GM19455 (cell line): ENCODE results near the gene CARM1.
"Not testable (repeated sequence)": the region's sequence is repeated elsewhere in the genome, so short reads cannot be mapped to it uniquely, and the experiment has no call there.

ENCODE experiments used
- ATAC-seq: cut with Tn5 transposase; IDR thresholded peaks from one replicate; pipeline ENCODE4 v1.9.1; 2021; ENCODE audit not compliant: unreplicated experiment

CARM1 gene

DNA sequence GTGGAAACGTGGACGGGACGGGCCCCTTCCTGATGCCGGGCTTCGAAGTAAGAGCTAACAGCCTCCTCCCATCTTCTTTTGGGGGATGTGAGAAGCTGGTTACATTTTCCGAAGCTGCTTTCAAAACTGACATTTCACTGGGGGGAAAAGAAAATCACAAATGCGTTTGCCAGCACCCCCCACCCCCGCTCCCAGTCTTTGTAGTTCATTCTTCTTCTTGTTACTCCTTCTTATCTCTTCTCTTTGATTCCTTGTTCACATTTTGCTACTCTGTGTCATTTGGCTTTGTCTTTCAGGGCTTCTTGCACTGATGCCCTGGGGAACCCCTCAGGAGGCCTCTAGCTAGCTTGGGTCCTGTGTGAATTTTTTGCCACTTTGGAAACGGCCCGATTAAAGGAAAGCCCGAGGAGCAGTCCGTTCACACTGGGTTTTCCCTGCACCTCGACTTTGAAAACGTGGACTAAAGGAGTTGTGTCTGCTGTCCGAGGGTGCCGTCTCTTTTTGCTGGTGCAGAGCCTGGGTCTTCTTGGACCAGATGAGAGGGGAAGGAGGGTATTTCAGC is 1.3 kb downstream of the CARM1 start:
- no peak for ATAC-seq

DNA sequence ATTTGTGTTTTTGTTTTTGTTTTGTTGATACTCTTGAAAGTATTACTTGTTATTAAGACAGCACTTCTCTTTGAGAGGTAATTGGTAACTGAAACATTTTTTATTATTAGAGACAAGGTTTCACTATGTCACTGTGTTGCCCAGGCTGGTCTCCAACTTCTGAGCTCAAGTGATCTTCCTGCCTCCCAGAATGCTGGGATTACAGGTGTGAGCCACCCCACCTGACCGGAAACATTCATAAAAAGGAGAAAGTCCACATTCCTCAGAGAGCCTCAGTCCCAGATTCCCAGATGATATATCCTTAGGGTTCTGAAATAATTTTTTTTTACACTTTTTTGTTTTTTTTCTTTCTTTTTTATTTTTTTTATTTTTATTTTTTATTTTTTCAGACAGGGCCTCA is 2.7 kb downstream of the CARM1 start:
- no peak for ATAC-seq

DNA sequence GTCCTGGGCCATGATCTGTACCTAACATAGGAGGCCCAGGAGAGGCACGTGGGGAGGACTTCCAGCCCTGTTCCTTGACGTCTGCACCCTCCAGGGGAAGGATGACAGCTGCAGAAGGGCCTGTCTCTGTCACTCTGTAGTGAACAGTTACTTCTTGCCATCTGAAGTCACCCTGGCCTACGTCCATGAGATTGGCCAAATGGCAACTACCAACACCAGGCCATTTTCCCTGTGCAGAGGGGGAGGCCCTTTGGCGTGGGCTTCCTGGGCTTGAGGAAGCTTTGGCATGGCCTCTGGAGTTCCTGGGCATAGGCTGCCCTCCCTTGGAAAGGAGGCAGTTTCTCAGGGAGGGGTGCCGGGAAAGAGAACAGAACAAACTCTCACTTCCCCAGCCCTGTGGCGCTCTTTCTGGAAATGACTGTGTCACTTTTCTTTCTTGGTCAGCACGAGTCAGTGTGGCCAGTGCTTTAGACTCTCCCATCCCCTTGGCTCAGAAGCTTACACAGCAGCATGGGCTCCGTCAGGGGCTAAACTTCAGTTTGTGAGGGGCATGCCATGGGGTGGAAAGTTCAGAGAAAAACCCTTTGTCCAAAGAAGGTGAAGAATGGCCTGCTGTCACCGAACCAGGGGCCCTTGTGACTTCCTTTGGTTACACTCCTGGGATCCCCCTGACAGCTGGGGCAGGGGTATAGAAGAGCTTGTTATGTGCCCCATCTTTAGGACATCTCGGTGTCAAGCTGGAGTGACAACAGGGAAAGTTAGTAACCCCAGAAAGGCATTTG is 5.3 kb downstream of the CARM1 start:
- no peak for ATAC-seq

DNA sequence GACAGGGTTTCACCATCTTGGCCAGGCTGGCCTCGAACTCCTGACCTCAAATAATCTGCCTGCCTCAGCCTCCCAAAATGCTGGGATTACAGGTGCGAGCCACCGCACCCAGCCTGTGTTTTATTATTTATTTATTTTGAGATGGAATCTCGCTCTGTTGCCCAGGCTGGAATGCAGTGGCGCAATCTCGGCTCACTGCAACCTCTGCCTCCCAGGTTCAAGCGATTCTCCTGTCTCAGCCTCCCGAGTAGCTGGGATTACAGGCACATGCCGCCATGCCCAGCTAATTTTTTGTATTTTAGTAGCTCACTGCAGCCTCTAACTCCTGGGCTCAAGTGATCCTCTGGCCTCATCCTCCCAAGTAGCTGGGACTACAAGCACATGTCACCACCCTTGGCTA is 6.3 kb downstream of the CARM1 start:
- not testable (repeated sequence) for ATAC-seq

DNA sequence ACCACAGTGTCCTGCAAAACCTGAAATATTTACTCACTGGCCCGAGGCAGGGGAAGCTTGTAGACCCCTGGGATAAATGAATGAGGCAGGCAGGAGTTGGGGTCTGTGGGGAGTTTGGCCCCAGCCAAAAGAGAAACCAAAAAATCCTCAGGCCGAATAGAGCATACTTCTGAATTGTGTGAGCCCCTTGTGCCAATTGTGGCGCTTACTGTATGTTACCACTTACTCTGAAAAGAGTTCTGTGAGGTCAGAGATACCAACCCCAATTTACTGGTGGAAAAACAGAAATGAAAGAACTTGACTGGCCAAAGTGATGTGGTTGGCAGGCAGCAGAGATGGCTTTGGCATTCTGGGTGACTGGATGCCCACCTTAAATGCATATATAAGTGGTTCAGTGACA is 6.9 kb downstream of the CARM1 start:
- ATAC-seq = no peak

DNA sequence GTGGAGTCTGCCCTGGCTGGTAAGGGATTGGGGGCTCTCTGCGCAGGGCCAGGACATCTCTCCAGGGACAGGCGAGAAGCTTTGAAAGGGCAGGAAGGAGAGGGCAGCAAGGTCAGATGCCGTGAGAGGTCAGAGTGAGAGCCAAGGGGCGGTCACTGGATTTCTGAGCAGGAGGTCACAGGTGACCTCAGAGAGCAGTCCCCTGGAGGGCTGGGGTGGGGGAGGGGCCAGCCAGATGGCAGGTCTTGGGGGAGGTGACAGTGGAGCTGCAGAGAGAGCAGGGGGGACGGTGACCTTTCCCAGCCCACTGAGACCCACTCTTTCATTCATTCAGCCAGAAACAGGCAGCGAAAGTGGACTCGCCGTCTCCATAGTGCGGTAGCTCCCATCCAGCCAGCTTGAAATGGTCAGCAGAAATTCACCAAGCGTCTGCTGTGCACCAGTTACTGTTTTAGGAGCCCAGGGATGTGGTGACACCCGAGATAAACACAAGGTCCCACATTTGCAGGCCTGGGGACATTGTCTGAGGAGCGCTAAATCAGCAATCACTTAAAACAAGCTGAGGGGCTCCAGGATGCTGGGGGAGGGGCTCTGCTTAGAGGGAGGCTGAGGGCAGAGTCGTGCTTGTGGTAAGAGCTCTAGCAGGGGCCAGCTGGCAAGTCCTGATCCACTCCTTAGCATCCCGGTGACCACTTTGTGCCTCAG is 10.2 kb downstream of the CARM1 start:
- no peak for ATAC-seq

DNA sequence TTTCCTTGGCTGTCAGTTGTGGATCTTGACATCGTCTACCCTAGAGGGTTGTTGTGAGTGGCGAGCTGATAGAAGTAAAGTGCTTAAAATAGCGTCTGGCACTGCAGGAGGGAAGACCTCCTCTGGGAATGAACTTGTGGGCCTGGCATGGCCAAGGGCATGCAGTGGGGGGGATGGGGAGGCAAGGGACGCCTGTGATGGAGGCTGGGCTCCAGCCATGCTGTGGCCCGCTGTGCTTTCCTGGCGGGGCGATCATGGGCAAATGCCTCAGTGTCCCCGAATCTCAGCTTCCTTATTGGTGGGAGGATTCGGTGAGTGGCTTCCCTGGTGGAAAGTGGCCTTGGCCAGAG is 10.7 kb downstream of the CARM1 start:
- no peak for ATAC-seq

DNA sequence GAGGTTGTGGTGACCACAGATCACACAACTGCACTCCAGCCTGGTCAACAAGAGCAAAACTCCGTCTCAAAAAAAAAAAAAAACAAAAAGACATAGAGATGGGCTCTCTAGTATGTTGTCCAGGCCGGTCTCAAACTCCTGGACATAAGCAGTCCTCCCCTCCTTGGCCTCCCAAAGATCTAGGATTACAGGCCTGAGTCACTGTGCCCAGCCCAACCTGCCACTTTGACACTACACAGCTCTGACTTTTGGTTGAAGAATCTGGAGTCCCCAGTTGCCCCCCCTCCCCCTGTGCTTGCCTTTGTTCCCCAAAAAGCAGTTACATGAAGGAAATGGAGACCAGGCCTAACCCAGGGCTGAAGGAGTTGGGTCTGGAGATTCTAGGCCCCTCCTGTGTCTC is 12.9 kb downstream of the CARM1 start:
- no peak for ATAC-seq

DNA sequence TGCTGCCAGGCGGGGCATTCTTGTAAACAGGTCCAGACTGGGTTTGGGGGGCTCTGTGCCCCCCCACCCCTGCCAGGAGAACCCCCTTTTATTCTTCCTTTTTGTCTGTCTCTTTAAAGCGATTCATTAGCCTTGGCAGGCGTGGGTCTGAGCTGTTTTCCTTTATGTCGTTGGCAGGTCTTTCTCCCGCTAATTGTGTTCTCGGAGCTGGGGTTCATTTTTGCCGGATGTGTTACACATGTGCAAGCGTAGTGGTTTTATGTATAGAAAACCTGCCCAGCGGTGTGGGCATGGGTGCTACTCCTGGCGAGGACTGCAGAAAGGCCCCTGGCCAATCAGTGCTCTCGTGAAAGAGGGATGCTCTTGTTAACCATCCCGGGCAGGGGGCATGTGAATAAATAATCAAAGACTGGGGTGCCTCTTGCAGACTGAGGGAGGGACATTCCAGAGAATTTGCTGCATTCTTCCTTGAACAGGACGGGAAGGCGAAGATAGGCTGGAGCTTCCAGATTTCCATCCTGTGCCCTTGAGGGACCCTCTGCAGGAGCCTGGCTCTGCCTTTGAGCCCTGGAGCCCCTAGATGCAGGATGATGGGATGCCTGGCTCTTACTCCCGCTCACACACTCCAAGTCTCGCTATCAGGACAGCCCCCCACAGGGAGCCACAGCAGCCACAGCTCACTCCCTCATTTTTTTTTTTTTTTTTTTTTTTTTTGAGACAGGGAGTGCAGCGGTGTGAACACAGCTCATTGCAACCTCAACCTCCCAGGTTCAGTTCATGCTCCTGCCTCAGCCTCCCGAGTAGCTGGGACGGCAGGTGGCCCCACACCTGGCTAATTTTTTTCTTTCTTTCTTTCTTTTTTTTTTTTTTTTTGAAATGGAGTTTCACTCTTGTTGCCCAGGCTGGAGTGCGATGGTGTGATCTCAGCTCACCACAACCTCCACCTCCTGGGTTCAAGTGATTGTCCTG is 14.1 kb downstream of the CARM1 start:
- no peak for ATAC-seq

DNA sequence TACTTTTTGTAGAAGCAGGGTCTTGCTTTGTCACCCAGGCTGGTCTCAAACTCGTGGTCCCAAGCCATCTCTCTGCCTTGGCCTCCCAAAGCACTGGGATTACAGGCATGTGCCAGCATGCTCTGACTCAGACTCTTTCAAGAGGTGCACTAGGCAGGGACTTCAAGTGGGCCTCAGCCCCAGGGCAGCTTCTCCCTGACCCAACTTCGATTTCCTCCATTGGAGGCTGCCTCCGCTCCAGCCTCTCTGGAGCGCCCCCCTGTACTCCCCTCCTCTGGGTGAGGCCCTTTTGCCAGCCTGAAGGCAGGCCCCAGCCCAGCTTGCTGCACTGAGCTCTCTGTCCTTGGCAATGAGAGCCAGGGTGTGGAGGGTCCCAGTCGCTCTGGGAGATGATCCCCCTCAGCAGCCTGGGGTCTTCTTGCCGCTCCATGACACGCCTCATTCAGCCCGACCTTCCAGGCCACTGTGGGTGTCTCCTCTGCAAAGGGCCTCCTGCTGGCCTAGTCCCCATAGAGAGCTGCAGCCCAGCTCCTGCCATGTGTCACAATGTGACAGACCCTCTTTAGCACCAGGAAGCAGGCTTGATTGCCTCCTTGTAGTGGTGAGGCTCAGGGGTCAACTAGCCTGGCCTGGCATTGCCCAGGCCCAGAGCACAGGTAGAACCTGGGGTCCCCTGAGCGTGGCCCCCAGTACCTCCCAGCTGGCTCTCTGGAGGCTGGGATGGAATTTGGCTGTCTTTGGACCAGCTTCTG is 16.4 kb downstream of the CARM1 start:
- no peak for ATAC-seq

DNA sequence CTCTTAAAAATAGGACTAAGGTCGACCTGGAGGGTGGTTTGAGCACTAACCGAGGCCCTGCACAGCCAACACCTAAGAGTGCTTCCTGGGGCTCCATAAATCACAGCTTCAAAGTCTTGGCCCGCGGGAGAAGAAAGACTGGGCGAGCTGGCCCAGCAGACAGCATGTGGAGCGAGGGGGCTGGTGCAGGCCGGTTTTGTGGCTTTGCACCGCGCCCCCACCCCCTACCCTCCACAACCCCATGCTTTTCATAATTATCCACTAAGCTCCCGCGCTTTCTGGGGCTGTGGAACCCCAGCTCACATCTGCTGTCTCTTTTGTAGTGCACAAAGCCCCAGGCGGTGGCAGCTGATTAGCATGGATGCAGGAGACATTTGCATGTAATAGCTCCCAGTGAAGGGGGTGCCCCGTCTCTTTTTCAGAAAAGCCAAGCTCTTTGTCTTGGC is 17.1 kb downstream of the CARM1 start:
- ATAC-seq = no peak

DNA sequence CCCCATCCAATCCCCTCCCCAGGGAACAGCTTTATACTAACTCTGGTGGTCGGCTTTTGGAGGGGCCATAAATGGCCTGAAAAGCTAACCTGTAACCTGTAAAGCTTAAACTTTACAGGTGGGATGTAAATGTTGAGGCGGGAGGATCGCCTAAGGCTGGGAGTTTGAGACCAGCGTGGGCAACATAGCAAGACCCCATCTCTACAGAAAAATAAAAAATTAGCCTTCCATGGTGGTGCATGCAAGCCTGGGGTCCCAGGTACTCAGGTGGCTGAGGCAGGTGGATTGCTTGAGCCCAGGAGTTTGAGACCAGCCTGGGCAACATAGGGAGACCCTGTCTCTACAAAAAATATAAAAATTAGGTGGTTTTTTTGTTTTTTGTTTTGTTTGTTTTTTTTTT is 18.5 kb downstream of the CARM1 start:
- no peak for ATAC-seq

DNA sequence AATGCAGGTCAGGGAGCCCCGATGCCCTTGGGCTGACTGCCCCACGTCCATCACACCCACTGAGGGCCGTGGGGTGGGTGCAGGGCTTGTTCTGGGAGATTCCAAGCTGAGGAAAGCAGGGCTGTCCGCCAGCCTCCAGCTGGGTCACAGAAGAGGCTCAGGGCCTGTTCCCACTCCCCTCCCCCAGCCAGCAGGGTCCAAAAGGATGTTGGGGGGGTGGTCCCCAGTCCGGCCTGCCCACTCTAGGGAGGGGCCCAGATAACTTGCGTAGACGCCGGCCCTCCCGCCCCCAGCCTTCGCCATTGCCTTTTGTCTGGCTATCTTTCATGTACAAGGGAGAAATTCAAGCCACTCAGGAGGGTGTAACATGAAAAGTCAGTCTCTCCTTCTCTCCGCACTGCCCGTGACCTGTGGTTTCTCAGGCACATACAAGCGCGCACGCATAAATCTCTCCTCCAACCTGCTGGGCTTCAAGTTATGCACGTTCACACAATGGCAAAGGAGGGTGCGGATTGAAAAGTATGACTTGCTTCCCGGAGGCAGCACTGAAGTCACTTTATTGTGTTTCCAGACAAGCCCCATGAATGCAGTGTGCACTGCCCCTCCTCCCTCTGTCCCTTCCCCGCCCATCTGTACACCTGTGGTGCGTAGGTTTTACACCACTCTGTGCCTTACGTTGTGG is 20.2 kb downstream of the CARM1 start:
- ATAC-seq = no peak

DNA sequence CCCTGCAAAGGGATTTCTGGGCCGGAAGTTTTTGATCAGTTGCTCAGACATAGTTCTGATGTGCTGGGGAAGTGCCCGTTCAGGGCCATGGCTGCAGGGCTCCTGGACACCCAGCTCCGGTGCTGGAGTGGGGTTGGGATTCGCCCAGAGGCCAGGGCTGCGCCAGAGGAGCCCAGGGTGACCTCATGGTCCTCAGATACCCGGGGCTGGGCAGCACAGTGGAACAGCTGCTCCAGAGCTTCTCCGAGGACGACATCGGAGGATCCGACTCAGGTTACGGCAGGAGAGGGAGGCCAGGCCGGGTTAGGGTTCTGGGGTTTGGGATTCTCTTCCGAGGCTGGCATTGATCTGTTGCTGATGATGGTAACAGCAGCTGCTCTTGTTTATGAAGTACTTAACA is 20.9 kb downstream of the CARM1 start:
- no peak for ATAC-seq

DNA sequence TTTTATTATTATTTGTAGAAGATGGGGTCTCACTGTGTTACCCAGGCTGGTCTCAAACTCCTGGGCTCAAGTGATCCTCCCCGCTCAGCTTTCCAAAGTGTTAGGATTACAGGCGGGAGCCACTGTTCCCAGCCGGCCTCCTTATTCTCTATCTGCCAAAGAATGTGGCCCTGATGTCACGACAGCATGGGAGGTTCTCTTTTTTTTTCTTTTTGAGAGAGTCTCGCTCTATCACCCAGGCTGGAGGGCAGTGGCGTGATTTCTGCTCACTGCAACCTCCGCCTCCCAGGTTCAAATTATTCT is 23.5 kb downstream of the CARM1 start:
- no peak for ATAC-seq

DNA sequence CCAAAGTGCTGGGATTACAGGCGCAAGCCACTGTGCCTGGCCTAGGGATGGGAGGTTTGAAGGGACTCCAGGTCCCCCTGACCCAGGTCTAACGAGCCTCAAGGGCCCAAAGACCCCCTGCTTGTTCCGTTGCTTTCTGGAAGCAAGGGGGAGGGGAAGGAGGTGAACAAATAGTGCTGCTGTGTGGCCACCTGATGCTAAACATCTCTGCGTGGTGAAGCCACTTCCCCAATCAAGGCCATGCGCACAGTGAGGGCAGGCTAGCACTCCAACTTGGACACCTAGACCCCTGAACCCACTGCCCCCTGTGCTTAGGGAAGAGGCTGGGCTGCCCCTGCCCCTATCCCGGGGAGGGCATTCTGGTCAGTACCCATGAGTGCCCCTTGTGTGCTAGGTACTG is 24.0 kb downstream of the CARM1 start:
- no peak for ATAC-seq

DNA sequence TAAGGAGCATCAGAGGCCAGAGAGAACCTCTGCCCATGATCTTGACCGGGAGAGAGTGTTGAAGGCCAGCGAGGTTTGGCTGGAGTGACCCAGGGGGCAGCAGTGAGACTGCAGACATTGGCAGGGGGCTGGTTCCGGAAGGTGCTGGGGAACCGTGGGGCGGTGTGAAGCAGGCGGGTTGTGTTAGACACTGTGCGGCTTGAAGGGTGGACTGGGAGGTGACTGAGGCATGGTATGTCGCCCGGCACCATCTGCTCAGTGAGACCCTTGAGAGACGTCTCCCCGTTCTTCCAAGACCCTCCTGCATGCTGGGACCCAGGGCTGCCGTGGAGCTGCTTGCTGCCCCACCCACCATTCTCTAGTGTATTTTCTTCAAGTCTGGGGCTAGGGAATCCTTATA is 24.6 kb downstream of the CARM1 start:
- ATAC-seq = no peak

DNA sequence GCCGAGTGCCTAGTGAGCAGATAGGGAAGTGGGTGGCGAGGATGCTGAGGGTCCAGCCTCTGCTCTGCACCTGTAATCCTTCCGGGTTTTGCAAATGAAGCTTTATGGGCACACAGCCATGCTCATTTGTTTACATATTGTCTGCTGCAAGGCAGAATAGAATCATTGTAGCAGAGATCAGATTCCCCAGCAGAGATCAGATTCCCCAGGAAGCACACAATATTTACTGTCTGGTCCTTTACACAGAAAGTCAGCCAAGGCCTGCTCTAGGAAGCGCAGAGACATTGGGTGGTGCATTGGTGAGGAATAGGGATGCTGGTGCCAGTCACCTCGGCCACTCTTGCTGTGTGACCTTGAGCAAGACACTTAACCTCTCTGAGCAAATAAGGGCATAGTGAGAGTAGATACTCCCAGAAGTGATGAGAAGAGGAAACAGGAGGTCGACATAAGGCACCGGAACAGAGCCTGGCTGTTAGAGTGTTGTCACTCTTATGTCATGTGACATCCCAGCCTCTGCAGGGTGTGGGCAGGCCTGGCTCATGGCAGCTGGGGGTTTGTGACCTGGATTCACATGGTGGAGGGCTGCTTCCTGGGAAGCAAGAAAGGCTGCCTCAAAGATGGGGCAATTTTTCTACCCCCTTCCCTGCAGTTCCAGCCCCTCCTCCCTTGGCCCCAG is 25.6 kb downstream of the CARM1 start:
- no peak for ATAC-seq

DNA sequence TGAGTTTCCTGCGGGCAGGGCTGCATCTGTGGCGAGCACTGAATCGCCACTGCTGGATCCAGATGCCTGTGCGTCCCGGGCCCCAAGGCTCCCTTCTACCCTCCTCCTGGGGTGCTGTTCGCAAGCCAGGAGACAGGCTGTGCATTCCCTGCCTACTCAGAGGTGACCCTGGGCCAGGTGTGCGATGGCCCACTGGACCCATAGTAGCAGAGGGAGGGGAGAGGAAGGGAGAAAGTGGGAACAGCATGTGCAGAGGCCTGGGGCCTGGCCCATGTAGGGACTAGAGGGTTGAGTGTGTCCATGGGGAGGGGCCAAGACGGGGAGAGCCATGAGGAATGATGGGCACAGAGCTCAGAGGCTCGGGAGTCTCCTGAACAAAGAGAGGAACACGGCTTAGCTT is 27.3 kb downstream of the CARM1 start:
- no peak for ATAC-seq
